K562 (cell line): Measurements from ENCODE around the gene HNRNPDL. TPM values are rescaled to one million over a fixed set of nuclear protein-coding genes. Genes with fewer than 3 reads are reported as not detected.
A peak's percentile ranks its signal among the peaks of the same experiment; 100 is the strongest.

Experiments
- COPS2 ChIP-seq: fragments of 450-650 bp; conservative IDR thresholded peaks from 2 replicates; pipeline ENCODE4 v1.6.1; 2016; ENCODE audit warnings: mild to moderate bottlenecking, moderate library complexity
- KLF6 ChIP-seq: fragments of 250-450 bp; sonication (Bioruptor Pico); IDR thresholded peaks from 2 replicates; pipeline ENCODE4 v1.4.0; 2020; ENCODE audit warnings: mild to moderate bottlenecking, moderate library complexity, borderline replicate concordance
- MCM2 ChIP-seq: fragments of 450-650 bp; IDR thresholded peaks from 2 replicates; pipeline ENCODE4 v1.6.1; 2017; ENCODE audit warnings: low read depth, mild to moderate bottlenecking
- MTF1 ChIP-seq: fragments of 250-450 bp; sonication (Bioruptor Pico); IDR thresholded peaks from 2 replicates; pipeline ENCODE4 v1.9.0; 2021; ENCODE audit warnings: moderate library complexity, mild to moderate bottlenecking, inconsistent platforms, borderline replicate concordance
- RBM34 ChIP-seq: fragments of 200-400 bp; formaldehyde crosslinking; IDR thresholded peaks from 2 replicates; pipeline ENCODE4 v1.6.1; 2018; ENCODE audit warnings: low read length, borderline replicate concordance; ENCODE audit not compliant: insufficient read depth
- SOX6 ChIP-seq: fragments of 450-650 bp; IDR thresholded peaks from 2 replicates; pipeline ENCODE4 v1.6.1; 2014; ENCODE audit warnings: mild to moderate bottlenecking
- ZNF140 ChIP-seq: fragments of 250-450 bp; sonication (Bioruptor Pico); IDR thresholded peaks from 2 replicates; pipeline ENCODE4 v1.8.0; 2021; ENCODE audit warnings: moderate library complexity, mild to moderate bottlenecking, inconsistent platforms
- ZNF263 ChIP-seq: sonication (generic); formaldehyde crosslinking; IDR thresholded peaks from 2 replicates; pipeline ENCODE4 v1.8.0; 2022; ENCODE audit warnings: mild to moderate bottlenecking, missing genetic modification reagents, borderline replicate concordance
- ZNF75A ChIP-seq: fragments of 450-650 bp; formaldehyde crosslinking; IDR thresholded peaks from 2 replicates; pipeline ENCODE4 v1.4.0; 2020; ENCODE audit warnings: mild to moderate bottlenecking
- polyA plus RNA-seq, 8 experiments: library from polyadenylated mRNA; depleted of rRNA in 4 of 8; stranded (reverse) in 5 of 8; unstranded in 3 of 8; fragments of >200 nt; fragmentation: Nextera tagmentation in 2 of 8; fragmentation: Illumina TruSeq in 1 of 8; extraction: Ambion mirVana in 2 of 8; extraction: Trizol in 1 of 8; gene quantifications; 2 replicates each; pipeline versions ENCODE4 v1.2.1 to v1.2.3, GENCODE V29; 2011 to 2014; ENCODE audit warnings: inconsistent platforms in 1 of 8, missing spikeins in 1 of 8
- total RNA-seq, 7 experiments: library from RNA; depleted of rRNA in 6 of 7; stranded (reverse); fragments of >200 nt in 6 of 7; fragmentation: Illumina TruSeq in 2 of 7; extraction: Trizol in 2 of 7; gene quantifications; 2 replicates each; pipeline versions ENCODE4 v1.2.1 to v1.2.3, GENCODE V29; 2011 to 2021; ENCODE audit warnings: low replicate concordance in 1 of 7
- TF ChIP-seq, protein P1 (sequence below): sonication (generic); formaldehyde crosslinking; IDR thresholded peaks from 2 replicates; pipeline ENCODE4 v1.8.0; 2023; ENCODE audit warnings: mild to moderate bottlenecking, missing genetic modification reagents
- TF ChIP-seq, protein P2 (sequence below): fragments of 450-650 bp; formaldehyde crosslinking; IDR thresholded peaks from 2 replicates; pipeline ENCODE4 v1.4.0; 2022; ENCODE audit warnings: missing genetic modification characterization
- TF ChIP-seq, protein P3 (sequence below): fragments of 450-650 bp; IDR thresholded peaks from 2 replicates; pipeline ENCODE4 v1.6.1; 2017; ENCODE audit warnings: mild to moderate bottlenecking, moderate library complexity

The HNRNPDL gene
- total and polyA plus RNA-seq, 9 of the 15 experiments (the other 6 are each of a cell fraction or from before 2014, with no cell fraction given): 243 to 652 (median 351) TPM

DNA sequence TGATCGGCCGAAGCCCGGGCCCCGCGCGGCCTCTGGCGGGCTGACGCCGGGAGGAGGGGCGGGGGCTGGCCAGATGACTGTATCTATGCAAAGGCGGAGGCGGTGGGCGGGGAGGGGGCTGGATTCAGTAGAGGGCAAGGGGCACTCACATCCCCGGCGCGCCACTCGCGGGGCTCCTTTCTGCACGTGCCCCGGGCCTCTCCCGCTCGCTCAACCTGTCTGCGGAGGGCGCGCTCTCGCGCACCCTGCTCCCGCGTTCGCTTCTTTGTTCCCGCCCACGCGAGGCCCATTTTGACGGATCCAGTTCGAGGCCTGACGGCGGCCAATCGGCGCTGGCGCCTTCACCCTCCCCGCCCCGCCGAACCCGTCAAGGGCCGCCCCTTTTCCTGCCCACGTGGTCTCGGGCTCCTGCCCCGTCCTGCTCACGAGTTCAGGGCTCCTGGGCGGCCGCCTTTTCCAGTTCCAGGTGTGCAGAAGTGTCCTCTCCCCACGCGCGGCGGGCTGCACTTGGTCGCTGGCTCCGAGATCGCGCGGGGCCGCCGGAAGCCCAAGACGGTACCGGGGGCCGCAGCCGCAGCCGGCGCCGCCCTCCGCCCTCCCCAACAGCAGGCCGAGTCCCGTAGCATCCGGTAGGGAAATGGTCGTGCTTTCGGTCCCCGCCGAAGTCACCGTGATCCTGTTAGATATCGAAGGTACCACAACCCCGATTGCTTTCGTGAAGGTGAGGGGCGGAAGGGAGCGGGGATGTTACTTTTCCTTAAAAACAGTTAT, at the start of gene HNRNPDL, which contains the start of gene ENOPH1 (continued):
- TF ChIP-seq, protein P1, sequence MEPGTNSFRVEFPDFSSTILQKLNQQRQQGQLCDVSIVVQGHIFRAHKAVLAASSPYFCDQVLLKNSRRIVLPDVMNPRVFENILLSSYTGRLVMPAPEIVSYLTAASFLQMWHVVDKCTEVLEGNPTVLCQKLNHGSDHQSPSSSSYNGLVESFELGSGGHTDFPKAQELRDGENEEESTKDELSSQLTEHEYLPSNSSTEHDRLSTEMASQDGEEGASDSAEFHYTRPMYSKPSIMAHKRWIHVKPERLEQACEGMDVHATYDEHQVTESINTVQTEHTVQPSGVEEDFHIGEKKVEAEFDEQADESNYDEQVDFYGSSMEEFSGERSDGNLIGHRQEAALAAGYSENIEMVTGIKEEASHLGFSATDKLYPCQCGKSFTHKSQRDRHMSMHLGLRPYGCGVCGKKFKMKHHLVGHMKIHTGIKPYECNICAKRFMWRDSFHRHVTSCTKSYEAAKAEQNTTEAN: no peak; the same call in 1 of the 2 replicates
- TF ChIP-seq KLF6 (no peak), MCM2 (no peak), MTF1 (CRISPR knock-in tag) (no peak), ZNF140 (CRISPR knock-in tag) (no peak), SOX6 (peak; percentile 32; the same call in 1 of the 2 replicates), ZNF75A (CRISPR knock-in tag) (no peak), RBM34 (no peak), COPS2 (no peak), ZNF263 (CRISPR knock-in tag) (no peak; the same call in 1 of the 2 replicates)
- TF ChIP-seq, protein P2, sequence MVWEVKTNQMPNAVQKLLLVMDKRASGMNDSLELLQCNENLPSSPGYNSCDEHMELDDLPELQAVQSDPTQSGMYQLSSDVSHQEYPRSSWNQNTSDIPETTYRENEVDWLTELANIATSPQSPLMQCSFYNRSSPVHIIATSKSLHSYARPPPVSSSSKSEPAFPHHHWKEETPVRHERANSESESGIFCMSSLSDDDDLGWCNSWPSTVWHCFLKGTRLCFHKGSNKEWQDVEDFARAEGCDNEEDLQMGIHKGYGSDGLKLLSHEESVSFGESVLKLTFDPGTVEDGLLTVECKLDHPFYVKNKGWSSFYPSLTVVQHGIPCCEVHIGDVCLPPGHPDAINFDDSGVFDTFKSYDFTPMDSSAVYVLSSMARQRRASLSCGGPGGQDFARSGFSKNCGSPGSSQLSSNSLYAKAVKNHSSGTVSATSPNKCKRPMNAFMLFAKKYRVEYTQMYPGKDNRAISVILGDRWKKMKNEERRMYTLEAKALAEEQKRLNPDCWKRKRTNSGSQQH (CRISPR knock-in tag): no peak
- TF ChIP-seq, protein P3, sequence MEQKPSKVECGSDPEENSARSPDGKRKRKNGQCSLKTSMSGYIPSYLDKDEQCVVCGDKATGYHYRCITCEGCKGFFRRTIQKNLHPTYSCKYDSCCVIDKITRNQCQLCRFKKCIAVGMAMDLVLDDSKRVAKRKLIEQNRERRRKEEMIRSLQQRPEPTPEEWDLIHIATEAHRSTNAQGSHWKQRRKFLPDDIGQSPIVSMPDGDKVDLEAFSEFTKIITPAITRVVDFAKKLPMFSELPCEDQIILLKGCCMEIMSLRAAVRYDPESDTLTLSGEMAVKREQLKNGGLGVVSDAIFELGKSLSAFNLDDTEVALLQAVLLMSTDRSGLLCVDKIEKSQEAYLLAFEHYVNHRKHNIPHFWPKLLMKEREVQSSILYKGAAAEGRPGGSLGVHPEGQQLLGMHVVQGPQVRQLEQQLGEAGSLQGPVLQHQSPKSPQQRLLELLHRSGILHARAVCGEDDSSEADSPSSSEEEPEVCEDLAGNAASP: no peak
